Neuron (in vitro differentiated cells): ENCODE results near the gene PRKCE.

Source experiments
- H2AFZ ChIP-seq: one replicate; pipeline ENCODE4 v1.6.1; 2013; ENCODE audit warnings: low read depth, mild to moderate bottlenecking, inconsistent platforms, low read length, moderate library complexity
- H3K27me3 ChIP-seq: one replicate; pipeline ENCODE4 v1.6.1; 2013; ENCODE audit warnings: low read length; ENCODE audit not compliant: insufficient read depth
- H3K36me3 ChIP-seq: one replicate; pipeline ENCODE4 v1.6.1; 2013; ENCODE audit warnings: low read length; ENCODE audit not compliant: insufficient read depth
- H3K4me1 ChIP-seq: one replicate; pipeline ENCODE4 v1.6.1; 2013; ENCODE audit warnings: low read length; ENCODE audit not compliant: insufficient read depth
- H3K4me3 ChIP-seq: 2 replicates; pipeline ENCODE4 v1.5.1; 2013; ENCODE audit warnings: mild to moderate bottlenecking, low read length, moderate library complexity
- H3K9me3 ChIP-seq: one replicate; pipeline ENCODE4 v1.6.1; 2013; ENCODE audit warnings: low read length

PRKCE gene

GRCh38 chr2:46047290-46047689 is 395.8 kb downstream of the PRKCE start:
- no peaks in the 10 kb centered on the region for H3K9me3 ChIP-seq
- H3K4me1 ChIP-seq, result no peaks in the 10 kb centered on the region
- no peaks in the 10 kb centered on the region for H3K27me3 ChIP-seq
- H3K36me3 ChIP-seq, result no peaks in the 10 kb centered on the region
- H3K4me3 ChIP-seq, result no peak overlapping the region
- no peak overlapping the region for H2AFZ ChIP-seq

GRCh38 chr2:46048693-46049092 is 397.2 kb downstream of the PRKCE start:
- Histone ChIP-seq H2AFZ (no peak overlapping the region), H3K4me1 (no peaks in the 10 kb centered on the region), H3K4me3 (no peak overlapping the region), H3K27me3 (no peaks in the 10 kb centered on the region), H3K36me3 (no peaks in the 10 kb centered on the region), H3K9me3 (no peaks in the 10 kb centered on the region)

GRCh38 chr2:46050027-46050426 is 398.6 kb downstream of the PRKCE start:
- no peak overlapping the region for H2AFZ ChIP-seq
- no peaks in the 10 kb centered on the region for H3K4me1 ChIP-seq
- no peaks in the 10 kb centered on the region for H3K27me3 ChIP-seq
- H3K4me3 ChIP-seq, result no peak overlapping the region
- H3K9me3 ChIP-seq, result no peaks in the 10 kb centered on the region
- H3K36me3 ChIP-seq, result no peaks in the 10 kb centered on the region

GRCh38 chr2:46050489-46050888 is 399.0 kb downstream of the PRKCE start:
- Histone ChIP-seq H3K4me1 (no peaks in the 10 kb centered on the region), H3K4me3 (no peak overlapping the region), H3K36me3 (no peaks in the 10 kb centered on the region), H3K9me3 (no peaks in the 10 kb centered on the region), H2AFZ (no peak overlapping the region), H3K27me3 (no peaks in the 10 kb centered on the region)

GRCh38 chr2:46051085-46051484 is 399.6 kb downstream of the PRKCE start:
- no peaks in the 10 kb centered on the region for H3K4me1 ChIP-seq
- H3K9me3 ChIP-seq, result no peaks in the 10 kb centered on the region
- H3K27me3 ChIP-seq, result no peaks in the 10 kb centered on the region
- H3K4me3 ChIP-seq, result no peak overlapping the region
- no peaks in the 10 kb centered on the region for H3K36me3 ChIP-seq
- no peak overlapping the region for H2AFZ ChIP-seq

- Histone ChIP-seq H3K36me3 (no peaks in the 10 kb centered on the region), H2AFZ (no peak overlapping the region), H3K4me1 (no peaks in the 10 kb centered on the region), H3K9me3 (no peaks in the 10 kb centered on the region), H3K27me3 (no peaks in the 10 kb centered on the region), H3K4me3 (no peak overlapping the region)
These were observed 402.1 kb downstream of the PRKCE start for GRCh38 chr2:46053564-46053963.

GRCh38 chr2:46056541-46056940 is 405.1 kb downstream of the PRKCE start:
- Histone ChIP-seq H3K4me3 (no peak overlapping the region), H2AFZ (no peak overlapping the region), H3K27me3 (no peaks in the 10 kb centered on the region), H3K36me3 (no peaks in the 10 kb centered on the region), H3K4me1 (no peaks in the 10 kb centered on the region), H3K9me3 (no peaks in the 10 kb centered on the region)

- no peak overlapping the region for H2AFZ ChIP-seq
- H3K4me1 ChIP-seq, result no peaks in the 10 kb centered on the region
- no peaks in the 10 kb centered on the region for H3K9me3 ChIP-seq
- H3K27me3 ChIP-seq, result no peaks in the 10 kb centered on the region
- H3K4me3 ChIP-seq, result no peak overlapping the region
- H3K36me3 ChIP-seq, result no peaks in the 10 kb centered on the region
These were observed 406.7 kb downstream of the PRKCE start for GRCh38 chr2:46058140-46058539.

- Histone ChIP-seq H3K36me3 (no peaks in the 10 kb centered on the region), H3K9me3 (no peaks in the 10 kb centered on the region), H3K27me3 (no peaks in the 10 kb centered on the region), H2AFZ (no peak overlapping the region), H3K4me1 (no peaks in the 10 kb centered on the region), H3K4me3 (no peak overlapping the region)
These were observed 411.4 kb downstream of the PRKCE start for GRCh38 chr2:46062637-46063412.

- no peaks in the 10 kb centered on the region for H3K9me3 ChIP-seq
These were observed 412.9 kb downstream of the PRKCE start for GRCh38 chr2:46064396-46064795.

GRCh38 chr2:46065152-46065551 is 413.7 kb downstream of the PRKCE start:
- Histone ChIP-seq H3K4me3 (no peak overlapping the region), H3K9me3 (no peaks in the 10 kb centered on the region), H3K27me3 (no peaks in the 10 kb centered on the region), H2AFZ (no peak overlapping the region), H3K36me3 (no peaks in the 10 kb centered on the region), H3K4me1 (no peaks in the 10 kb centered on the region)

More at GRCh38 chr2:46064396-46064795, 412.9 kb downstream of the PRKCE start:
- H3K4me3 ChIP-seq, result no peak overlapping the region
- no peaks in the 10 kb centered on the region for H3K36me3 ChIP-seq
- H3K4me1 ChIP-seq, result no peaks in the 10 kb centered on the region
- H3K27me3 ChIP-seq, result no peaks in the 10 kb centered on the region
- no peak overlapping the region for H2AFZ ChIP-seq

GRCh38 chr2:46066116-46066515 is 414.6 kb downstream of the PRKCE start:
- H3K9me3 ChIP-seq, result no peaks in the 10 kb centered on the region
- H3K27me3 ChIP-seq, result no peaks in the 10 kb centered on the region
- H2AFZ ChIP-seq, result no peak overlapping the region
- H3K36me3 ChIP-seq, result no peaks in the 10 kb centered on the region
- no peak overlapping the region for H3K4me3 ChIP-seq
- no peaks in the 10 kb centered on the region for H3K4me1 ChIP-seq

GRCh38 chr2:46066601-46067000 is 415.1 kb downstream of the PRKCE start:
- Histone ChIP-seq H3K9me3 (no peaks in the 10 kb centered on the region), H3K4me1 (no peaks in the 10 kb centered on the region), H3K27me3 (no peaks in the 10 kb centered on the region), H3K36me3 (no peaks in the 10 kb centered on the region), H3K4me3 (no peak overlapping the region), H2AFZ (no peak overlapping the region)

GRCh38 chr2:46067062-46067461 is 415.6 kb downstream of the PRKCE start:
- H3K9me3 ChIP-seq, result no peaks in the 10 kb centered on the region
- H2AFZ ChIP-seq, result no peak overlapping the region
- no peaks in the 10 kb centered on the region for H3K4me1 ChIP-seq
- H3K4me3 ChIP-seq, result no peak overlapping the region
- H3K36me3 ChIP-seq, result no peaks in the 10 kb centered on the region
- H3K27me3 ChIP-seq, result no peaks in the 10 kb centered on the region
